SK-N-MC (cell line): ENCODE measurements around the gene CASP1.

Experiments
- EZH2 ChIP-seq: fragments of 200-600 bp; sonication (generic); IDR thresholded peaks from one replicate; pipeline ENCODE4 v1.6.1; 2017; ENCODE audit warnings: antibody characterized with exemption
- FOXP2 ChIP-seq: optimal IDR thresholded peaks from 2 replicates; pipeline ENCODE3; 2011; ENCODE audit warnings: mild to moderate bottlenecking, moderate library complexity; ENCODE audit not compliant: insufficient read depth; ENCODE audit errors: extremely low read length, control extremely low read depth

DNA sequence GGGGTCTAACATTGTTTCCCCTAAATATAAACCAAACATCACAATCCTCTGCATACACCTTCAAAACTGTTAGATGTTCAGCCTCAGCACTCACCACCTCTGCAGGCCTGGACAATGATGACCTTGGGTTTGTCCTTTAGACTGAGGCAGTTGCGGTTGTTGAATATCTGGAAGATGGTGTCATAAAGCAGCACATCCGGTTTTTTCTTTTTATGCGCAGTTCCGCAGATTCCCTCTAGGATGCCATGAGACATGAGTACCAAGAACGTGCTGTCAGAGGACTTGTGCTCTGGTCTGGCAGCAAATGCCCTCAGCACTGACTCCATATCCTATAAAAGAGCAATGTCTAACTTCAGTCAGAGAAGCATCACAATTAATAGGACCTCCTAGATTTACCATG, 34.8 kb downstream of the CASP1 start:
- TF ChIP-seq FOXP2: no peak
- no peak for TF ChIP-seq EZH2
